Measurements from ENCODE around the gene SLC51A.
A peak's percentile ranks its signal among the peaks of the same experiment; 100 is the strongest.
"Not testable (repeated sequence)": the region's sequence is repeated elsewhere in the genome, so short reads cannot be mapped to it uniquely, and the experiment has no call there.

The SLC51A gene

GRCh38 chr3:196216089-196216564 lies at the start of gene SLC51A:
SLC51A (plus strand) TSS chr3:196216534; CDS start chr3:196216713, 179 bp downstream.
- no peak for FAIRE-seq

DNA sequence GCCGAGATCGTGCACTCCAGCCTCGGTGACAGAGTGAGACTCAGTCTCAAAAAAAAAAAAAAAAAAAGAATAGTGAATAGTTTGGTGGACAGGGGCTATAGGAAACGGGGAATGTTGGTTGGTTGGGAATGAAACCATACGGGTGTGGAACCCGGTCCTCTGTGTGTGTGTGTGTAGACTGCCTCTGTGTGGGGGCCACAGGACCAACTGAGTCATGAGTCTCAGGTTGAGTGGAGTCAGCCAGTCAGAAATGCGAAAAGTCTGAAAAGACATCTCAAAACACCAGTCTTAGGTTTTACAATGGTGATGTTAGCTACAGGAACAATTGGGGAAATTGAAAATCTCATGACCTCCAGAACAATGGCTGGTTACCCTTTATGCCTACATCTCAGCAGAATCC lies 49.6 kb upstream of the SLC51A start:
- FAIRE-seq (no peak), DNase-seq (ENCODE audit: extremely low spot score, insufficient read length, low read depth) (no peak)

More at GRCh38 chr3:196216089-196216564, at the start of gene SLC51A:
- DNase-seq (ENCODE audit: extremely low spot score, insufficient read length, low read depth) = no peak

DNA sequence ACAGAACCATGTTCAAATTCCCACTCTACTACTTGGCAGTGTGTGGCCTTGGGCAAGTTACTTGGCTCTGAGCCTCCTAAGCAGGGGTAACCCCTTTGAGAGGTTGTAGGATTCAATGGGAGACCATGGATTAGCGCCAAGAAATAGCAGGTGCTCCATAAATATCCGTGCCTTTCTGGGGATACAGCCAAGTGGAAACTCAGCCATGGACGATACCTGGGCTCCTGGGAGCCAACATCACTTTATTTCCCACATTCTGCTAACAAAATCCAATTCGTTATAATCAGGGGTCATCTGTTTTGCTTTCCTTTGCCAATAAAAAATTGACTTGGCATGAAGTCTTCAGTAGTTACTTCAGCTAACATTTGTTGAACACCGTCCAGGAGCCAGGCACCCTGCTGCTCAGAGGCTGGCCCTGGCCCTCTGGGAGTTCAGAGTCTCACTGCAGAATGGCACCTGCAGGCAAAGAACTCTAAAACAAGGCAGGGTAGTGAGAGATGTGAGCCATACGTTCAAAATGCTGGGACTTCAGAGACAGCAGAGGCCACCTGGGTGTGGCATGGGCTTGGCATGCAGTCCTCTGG lies 47.4 kb upstream of the SLC51A start:
- FAIRE-seq = no peak
- DNase-seq (ENCODE audit: extremely low spot score, insufficient read length, low read depth) = no peak

GRCh38 chr3:196169836-196170240 lies 46.5 kb upstream of the SLC51A start:
- no peak for DNase-seq (ENCODE audit: extremely low spot score, insufficient read length, low read depth)
- FAIRE-seq = no peak

DNA sequence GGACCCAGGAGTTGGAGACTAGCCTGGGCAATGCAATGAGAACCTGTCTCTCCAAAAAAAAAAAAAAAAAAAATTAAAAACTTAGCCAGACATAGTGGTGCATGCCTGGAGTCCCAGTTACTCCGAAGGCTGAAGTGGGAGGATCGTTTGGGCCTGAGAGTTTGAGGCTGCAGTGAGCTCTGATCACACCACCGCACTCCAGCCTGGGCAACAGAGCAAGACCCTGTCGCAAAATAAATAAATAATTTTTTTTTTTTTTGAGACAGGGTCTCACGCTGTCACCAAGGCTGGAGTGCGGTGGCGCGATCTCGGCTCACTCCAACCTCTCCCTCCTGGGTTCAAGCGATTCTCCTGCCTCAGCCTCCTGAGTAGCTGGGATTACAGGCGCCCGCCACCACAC lies 46.0 kb upstream of the SLC51A start:
- DNase-seq (ENCODE audit: extremely low spot score, insufficient read length, low read depth); FAIRE-seq: not testable (repeated sequence)

DNA sequence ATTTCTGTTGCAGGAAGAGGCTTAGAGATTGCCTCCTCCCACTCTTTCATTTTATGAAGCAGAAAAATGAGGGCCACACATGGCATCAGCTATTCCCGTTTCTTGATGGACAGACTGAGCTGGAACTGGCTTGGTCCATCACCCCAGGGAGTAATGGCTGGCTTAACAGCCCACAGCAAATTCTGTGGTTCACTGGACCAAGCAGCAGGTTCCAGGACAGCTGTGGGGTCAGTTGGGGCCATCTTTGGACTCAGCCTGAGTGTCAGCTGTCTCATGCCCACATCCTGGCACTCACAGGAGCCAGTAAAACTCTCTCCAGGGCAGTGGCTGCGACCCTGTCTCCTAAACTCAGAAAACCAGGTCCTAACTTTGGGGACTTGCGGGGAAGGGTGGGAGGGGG lies 41.7 kb upstream of the SLC51A start:
- no peak for DNase-seq (ENCODE audit: extremely low spot score, insufficient read length, low read depth)
- FAIRE-seq = no peak

GRCh38 chr3:196175116-196175625 lies 41.2 kb upstream of the SLC51A start:
- FAIRE-seq = no peak
- DNase-seq (ENCODE audit: extremely low spot score, insufficient read length, low read depth) = no peak

- DNase-seq (ENCODE audit: extremely low spot score, insufficient read length, low read depth) (no peak), FAIRE-seq (no peak)
Measured at GRCh38 chr3:196175722-196176121, 40.6 kb upstream of the SLC51A start.

- FAIRE-seq (no peak), DNase-seq (ENCODE audit: extremely low spot score, insufficient read length, low read depth) (no peak)
Measured at GRCh38 chr3:196177567-196177966, 38.8 kb upstream of the SLC51A start.

DNA sequence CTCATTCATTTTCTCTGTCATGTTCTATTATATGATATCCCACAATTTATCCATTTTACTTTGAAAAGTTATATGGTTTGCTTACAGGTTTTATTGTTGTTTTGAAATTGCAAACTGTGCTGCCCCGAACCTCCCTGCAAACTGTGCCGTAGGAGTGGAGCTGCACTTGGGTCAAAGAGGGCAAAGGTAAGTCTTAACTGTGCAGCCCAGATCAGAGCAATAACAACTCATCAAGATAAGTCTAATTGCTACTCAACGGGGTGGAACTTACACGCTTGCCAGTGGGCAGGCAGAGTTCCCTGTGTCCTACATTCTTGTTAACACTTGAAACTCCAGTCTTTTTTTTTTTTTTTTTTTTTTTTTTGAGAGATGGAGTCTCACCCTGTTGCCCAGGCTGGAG lies 38.4 kb upstream of the SLC51A start:
- no peak for DNase-seq (ENCODE audit: extremely low spot score, insufficient read length, low read depth)
- no peak for FAIRE-seq

GRCh38 chr3:196178993-196179379 lies 37.3 kb upstream of the SLC51A start:
- no peak for DNase-seq (ENCODE audit: extremely low spot score, insufficient read length, low read depth)
- no peak for FAIRE-seq

DNA sequence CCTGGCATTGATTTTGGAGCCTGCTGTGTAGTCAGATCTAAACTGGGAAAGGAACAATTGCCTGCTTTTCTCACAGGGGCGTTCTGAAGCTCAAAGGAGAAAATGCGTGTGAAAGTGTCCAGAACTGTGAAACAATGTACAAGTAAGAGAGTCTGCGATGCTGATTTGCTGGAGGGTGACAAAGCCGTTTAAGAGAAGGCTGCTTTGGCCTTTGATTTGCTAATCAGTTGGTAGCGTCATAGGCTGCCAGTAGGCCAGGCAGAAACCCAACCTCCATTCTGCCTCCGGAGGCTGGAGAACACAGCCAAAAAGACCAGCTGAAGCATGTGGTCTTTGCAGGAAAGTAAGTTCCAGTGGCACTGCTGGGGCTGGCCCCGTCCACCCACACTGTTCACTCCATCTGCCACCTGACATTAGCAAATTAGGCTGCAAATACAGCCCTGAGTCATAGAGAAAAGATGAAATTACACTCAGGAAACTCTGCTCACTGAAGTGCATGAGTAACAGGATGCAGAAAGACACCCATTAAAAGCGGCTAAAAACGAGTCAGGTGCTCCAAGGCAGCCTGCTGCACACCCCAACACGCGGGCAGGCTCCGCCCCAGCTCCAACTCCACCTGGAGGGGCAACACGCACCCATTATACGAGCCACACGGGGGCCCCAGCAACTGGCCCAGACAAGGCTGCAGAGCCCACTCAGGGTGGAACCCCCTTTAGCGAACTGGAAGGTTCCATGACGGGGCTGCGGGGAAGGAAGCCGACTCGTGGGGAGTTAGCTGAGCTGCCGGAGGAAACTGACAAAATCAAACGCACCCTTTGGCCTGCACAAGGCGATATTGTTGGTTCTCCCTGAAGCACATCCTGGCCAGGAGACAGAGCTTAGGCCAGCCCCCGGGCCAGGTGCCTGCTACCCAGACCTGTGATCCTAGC lies 36.7 kb upstream of the SLC51A start:
- DNase-seq (ENCODE audit: extremely low spot score, insufficient read length, low read depth) (peak; percentile 62), FAIRE-seq (peak; percentile 94)

DNA sequence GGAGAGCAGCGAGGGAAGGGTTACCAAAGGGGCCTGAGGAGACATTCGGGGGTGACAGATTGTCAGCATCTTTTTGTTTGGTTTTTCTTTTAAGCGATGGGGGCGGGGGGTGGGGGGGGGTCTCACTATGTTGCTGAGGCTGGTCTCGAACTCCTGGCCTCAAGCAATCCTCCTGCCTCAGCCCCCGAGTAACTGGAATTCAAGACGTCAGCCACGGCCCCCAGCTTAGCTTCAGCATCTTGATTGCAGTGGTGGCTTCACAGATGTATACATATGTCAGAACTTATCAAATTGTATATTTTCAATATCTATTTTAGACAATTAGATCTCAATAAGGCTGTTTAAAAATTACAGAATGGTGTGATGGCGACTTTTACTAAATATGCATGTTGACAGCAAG lies 36.0 kb upstream of the SLC51A start:
- DNase-seq (ENCODE audit: extremely low spot score, insufficient read length, low read depth) (no peak), FAIRE-seq (no peak)

DNA sequence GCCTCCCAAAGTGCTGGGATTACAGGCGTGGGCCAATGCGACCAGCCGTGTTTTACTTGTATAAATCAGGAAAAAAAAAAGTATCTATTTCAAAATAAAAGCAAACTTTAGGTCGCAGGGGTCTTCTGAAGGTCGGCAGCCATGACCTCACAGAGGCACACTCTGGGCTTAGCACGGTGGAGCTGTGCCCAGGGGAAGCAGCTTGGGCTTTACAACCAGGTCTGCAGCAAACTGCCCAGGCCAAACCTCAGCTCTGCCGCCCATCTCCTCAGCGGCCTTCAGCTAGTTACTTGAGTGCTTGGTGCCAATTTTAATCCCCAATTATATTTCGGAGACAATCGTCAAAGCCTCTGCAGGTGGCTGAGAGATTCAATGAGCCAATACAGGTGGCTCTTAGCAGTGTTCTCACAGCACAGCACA lies 35.2 kb upstream of the SLC51A start:
- FAIRE-seq (peak; percentile 5), DNase-seq (ENCODE audit: extremely low spot score, insufficient read length, low read depth) (no peak)

DNA sequence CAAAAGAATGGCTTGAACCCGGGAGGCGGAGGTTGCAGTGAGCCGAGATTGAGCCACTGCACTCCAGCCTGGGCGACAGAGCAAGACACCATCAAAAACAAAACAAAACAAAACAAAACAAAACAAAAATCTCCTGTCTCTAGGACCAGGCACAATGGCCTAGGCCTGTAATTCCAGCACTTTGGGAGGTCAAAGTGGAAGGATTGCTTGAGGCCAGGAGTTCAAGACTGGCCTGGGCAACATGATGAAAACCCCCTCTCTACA lies 32.2 kb upstream of the SLC51A start:
- FAIRE-seq = not testable (repeated sequence)

GRCh38 chr3:196184881-196185280 lies 31.5 kb upstream of the SLC51A start:
- no peak for FAIRE-seq

More for the DNA sequence above, 32.2 kb upstream of the SLC51A start:
- DNase-seq (ENCODE audit: extremely low spot score, insufficient read length, low read depth) = not testable (repeated sequence)

GRCh38 chr3:196186651-196187573 lies 29.4 kb upstream of the SLC51A start:
- FAIRE-seq (peak; percentile 79), DNase-seq (ENCODE audit: extremely low spot score, insufficient read length, low read depth) (no peak)

More at GRCh38 chr3:196184881-196185280, 31.5 kb upstream of the SLC51A start:
- no peak for DNase-seq (ENCODE audit: extremely low spot score, insufficient read length, low read depth)

DNA sequence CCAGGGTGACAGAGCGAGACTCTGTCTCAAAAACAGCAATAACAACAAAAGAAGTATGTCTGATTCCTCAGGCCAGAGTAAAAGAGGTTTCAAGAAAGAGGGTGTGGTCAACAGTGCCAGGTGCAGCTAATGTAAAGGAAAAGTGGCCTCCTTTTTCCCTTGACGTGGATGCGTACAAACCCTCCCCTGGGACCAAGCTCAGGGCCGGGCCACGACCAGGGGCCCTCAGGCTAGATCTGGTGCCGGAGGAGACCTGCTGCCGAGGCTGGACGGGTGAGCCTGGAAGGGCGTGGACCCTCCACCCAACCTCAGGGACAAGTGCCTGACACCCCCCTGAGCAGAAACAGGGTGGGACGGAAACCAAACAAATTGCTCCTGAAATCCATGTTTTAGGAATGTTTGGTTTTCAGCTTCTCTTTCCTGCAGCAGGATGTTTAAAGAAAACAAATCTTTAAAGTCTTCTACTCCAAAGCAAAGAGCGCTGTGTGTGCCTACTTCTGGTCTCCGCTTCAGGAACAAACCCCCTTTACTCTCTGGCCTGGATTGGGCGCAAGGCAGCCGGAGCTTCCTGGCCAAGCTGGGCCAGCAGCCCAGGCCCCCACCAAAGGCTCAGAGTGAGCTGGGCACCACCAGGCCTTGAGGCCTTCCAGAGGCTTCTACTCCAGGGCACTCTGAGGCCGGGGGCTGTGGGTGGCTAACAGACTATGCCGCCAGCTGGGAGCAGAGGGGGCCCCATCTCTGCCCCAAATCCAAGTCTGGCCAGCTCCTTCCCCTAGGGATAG lies 26.6 kb upstream of the SLC51A start:
- no peak for DNase-seq (ENCODE audit: extremely low spot score, insufficient read length, low read depth)

GRCh38 chr3:196192036-196192523 lies 24.3 kb upstream of the SLC51A start:
- DNase-seq (ENCODE audit: extremely low spot score, insufficient read length, low read depth) = no peak
- FAIRE-seq = peak; percentile 93

More for the DNA sequence above, 26.6 kb upstream of the SLC51A start:
- FAIRE-seq = no peak
